ENCODE results near the gene ITPRIPL1.

Gene ITPRIPL1

GRCh38 chr2:96317584-96317997 is 7.5 kb upstream of the ITPRIPL1 start:
- no peak for TF ChIP-seq CTCF (IDR thresholded peaks at IDR 0.05)

GRCh38 chr2:96318723-96319122 is 6.4 kb upstream of the ITPRIPL1 start:
- no peak for TF ChIP-seq CTCF (IDR thresholded peaks at IDR 0.05)

- no peak for TF ChIP-seq CTCF (IDR thresholded peaks at IDR 0.05)
Measured at GRCh38 chr2:96319396-96319795, 5.7 kb upstream of the ITPRIPL1 start.

- no peak for TF ChIP-seq CTCF (IDR thresholded peaks at IDR 0.05)
Measured at GRCh38 chr2:96320326-96320725, 4.8 kb upstream of the ITPRIPL1 start.

GRCh38 chr2:96320728-96321622 is 4.1 kb upstream of the ITPRIPL1 start:
- TF ChIP-seq CTCF (IDR thresholded peaks at IDR 0.05): no peak

- TF ChIP-seq CTCF (IDR thresholded peaks at IDR 0.05): no peak
Measured at GRCh38 chr2:96323849-96324248, 1.3 kb upstream of the ITPRIPL1 start.

GRCh38 chr2:96324721-96325040 is 436 bp upstream of the ITPRIPL1 start:
- no peak for TF ChIP-seq CTCF (IDR thresholded peaks at IDR 0.05)

GRCh38 chr2:96325884-96326255 is 753 bp downstream of the ITPRIPL1 start:
- TF ChIP-seq CTCF (IDR thresholded peaks at IDR 0.05): no peak
